Gastroesophageal sphincter (tissue), 4 donors: ENCODE measurements around the gene LRRC36. TPM values are rescaled to one million over a fixed set of nuclear protein-coding genes. Genes with fewer than 3 reads are reported as not detected.
A peak's percentile ranks its signal among the peaks of the same experiment; 100 is the strongest.

Experiments
- ATAC-seq: fragments of 150-250 bp; one replicate; pipeline ENCODE4 v1.9.1; 2016; ENCODE audit warnings: mild to moderate bottlenecking, moderate library complexity
- H3K27ac ChIP-seq, 4 donors: fragments of 200-600 bp; sonication (generic) in 3 of 4; 1 replicate in 3 of 4; 2 replicates in 1 of 4; pipeline ENCODE4 v1.5.1; 2016 to 2019
- H3K27me3 ChIP-seq: fragments of 200-600 bp; sonication (generic); one replicate; pipeline ENCODE4 v1.5.1; 2019
- H3K36me3 ChIP-seq, 2 donors: fragments of 200-600 bp; sonication (generic); one replicate each; pipeline ENCODE4 v1.5.1; 2019; ENCODE audit warnings: control low read depth in 1 of 2
- H3K4me1 ChIP-seq, 3 donors: fragments of 200-600 bp; sonication (generic); 1 replicate in 2 of 3; 2 replicates in 1 of 3; pipeline ENCODE4 v1.5.1; 2016 to 2019; ENCODE audit warnings: control low read depth in 2 of 3
- H3K4me3 ChIP-seq, 2 donors: fragments of 200-600 bp; sonication (generic); one replicate each; pipeline ENCODE4 v1.5.1; 2019; ENCODE audit warnings: mild to moderate bottlenecking in 1 of 2, moderate library complexity in 1 of 2
- H3K9me3 ChIP-seq, 3 donors: fragments of 200-600 bp; sonication (generic); one replicate each; pipeline ENCODE4 v1.5.1; 2017 to 2019; ENCODE audit warnings: control low read depth in 2 of 3
- EP300 ChIP-seq: sonication (generic); formaldehyde crosslinking; IDR thresholded peaks from one replicate; pipeline ENCODE4 v1.6.1; 2017; ENCODE audit warnings: antibody characterized with exemption, mild to moderate bottlenecking
- POLR2A ChIP-seq, 2 donors: fragments of 450-650 bp; IDR thresholded peaks; one replicate each; pipeline ENCODE4 v1.6.1; 2017; ENCODE audit warnings: antibody characterized with exemption in 2 of 2, mild to moderate bottlenecking in 2 of 2, moderate library complexity in 1 of 2
- POLR2AphosphoS5 ChIP-seq: sonication (generic); formaldehyde crosslinking; IDR thresholded peaks from one replicate; pipeline ENCODE4 v1.6.1; 2017; ENCODE audit warnings: antibody characterized with exemption
- WGBS, 2 donors: methylation state at CpG; one replicate each; pipeline ENCODE4 v1.1.5; 2018; ENCODE audit warnings: low coverage in 1 of 2; 5-methylcytosine and 5-hydroxymethylcytosine counted together
- total RNA-seq, 4 donors: library from RNA; depleted of rRNA; stranded (reverse); fragments of >200 nt; gene quantifications; one replicate each; pipeline ENCODE4 v1.1.0, GENCODE V29; 2016
- TF ChIP-seq, protein P1 (sequence below), 4 experiments: fragments of 200-600 bp in 2 of 4; fragments of 450-650 bp in 2 of 4; sonication (generic) in 1 of 4; IDR thresholded peaks; one replicate each; pipeline ENCODE4 v1.5.1; 2017 to 2019; ENCODE audit warnings: antibody characterized with exemption in 4 of 4, mild to moderate bottlenecking in 2 of 4, moderate library complexity in 2 of 4

LRRC36 gene
- total RNA-seq, 4 donors from 2014 or later = 0.27 TPM; not detected in 3

DNA sequence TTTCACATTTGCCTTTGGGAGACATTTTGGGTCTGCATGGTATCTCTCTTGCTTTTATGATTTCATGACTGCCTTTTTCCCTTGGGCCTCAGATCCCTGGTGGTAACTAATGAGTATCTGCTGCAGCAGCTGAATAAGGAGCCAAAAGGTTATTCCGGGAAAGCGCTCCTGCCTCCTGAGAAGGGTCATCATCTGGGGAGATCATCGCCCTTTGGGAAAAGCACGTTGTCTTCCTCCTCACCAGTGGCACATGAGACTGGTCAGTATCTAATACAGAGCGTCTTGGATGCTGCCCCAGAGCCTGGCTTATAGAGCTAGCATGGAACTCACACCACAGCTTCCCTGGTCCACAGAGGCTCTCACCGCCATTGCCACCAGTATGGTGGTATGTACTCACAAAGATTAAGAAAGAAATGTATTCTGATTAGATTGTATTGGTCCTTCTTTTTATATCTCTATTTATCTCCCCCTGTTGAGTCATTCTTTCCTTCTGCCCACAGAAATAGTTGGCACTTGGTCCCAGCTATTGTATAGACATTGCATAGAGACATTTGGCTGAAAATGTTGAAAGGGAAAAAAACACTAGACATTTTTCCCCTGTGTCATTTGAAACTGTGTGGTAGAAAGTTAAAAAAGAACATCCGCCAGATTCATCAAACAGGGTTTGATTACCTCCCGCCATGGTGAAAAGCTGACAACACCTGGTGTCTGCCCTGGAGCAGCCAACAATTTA, 58.3 kb downstream of the LRRC36 start:
- TF ChIP-seq, protein P1, sequence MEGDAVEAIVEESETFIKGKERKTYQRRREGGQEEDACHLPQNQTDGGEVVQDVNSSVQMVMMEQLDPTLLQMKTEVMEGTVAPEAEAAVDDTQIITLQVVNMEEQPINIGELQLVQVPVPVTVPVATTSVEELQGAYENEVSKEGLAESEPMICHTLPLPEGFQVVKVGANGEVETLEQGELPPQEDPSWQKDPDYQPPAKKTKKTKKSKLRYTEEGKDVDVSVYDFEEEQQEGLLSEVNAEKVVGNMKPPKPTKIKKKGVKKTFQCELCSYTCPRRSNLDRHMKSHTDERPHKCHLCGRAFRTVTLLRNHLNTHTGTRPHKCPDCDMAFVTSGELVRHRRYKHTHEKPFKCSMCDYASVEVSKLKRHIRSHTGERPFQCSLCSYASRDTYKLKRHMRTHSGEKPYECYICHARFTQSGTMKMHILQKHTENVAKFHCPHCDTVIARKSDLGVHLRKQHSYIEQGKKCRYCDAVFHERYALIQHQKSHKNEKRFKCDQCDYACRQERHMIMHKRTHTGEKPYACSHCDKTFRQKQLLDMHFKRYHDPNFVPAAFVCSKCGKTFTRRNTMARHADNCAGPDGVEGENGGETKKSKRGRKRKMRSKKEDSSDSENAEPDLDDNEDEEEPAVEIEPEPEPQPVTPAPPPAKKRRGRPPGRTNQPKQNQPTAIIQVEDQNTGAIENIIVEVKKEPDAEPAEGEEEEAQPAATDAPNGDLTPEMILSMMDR (IDR thresholded peaks at IDR 0.05) = no peak
- no peak for TF ChIP-seq POLR2AphosphoS5
- no peak for TF ChIP-seq POLR2A (IDR thresholded peaks at IDR 0.05)
- no peak for TF ChIP-seq EP300
- WGBS, 2 donors = 68 to 80% methylated on average over 3 to 8 of the region's 8 CpGs
- H3K27ac ChIP-seq = no peak overlapping the region
- no peaks in the 10 kb centered on the region for H3K36me3 ChIP-seq
- peaks cover 0 to 9% (median 4%) of the 10 kb centered on the region in 3 donors for H3K4me1 ChIP-seq
- H3K9me3 ChIP-seq = no peaks in the 10 kb centered on the region
- no peak overlapping the region for H3K4me3 ChIP-seq
- ATAC-seq = no peak
- no peaks in the 10 kb centered on the region for H3K27me3 ChIP-seq

DNA sequence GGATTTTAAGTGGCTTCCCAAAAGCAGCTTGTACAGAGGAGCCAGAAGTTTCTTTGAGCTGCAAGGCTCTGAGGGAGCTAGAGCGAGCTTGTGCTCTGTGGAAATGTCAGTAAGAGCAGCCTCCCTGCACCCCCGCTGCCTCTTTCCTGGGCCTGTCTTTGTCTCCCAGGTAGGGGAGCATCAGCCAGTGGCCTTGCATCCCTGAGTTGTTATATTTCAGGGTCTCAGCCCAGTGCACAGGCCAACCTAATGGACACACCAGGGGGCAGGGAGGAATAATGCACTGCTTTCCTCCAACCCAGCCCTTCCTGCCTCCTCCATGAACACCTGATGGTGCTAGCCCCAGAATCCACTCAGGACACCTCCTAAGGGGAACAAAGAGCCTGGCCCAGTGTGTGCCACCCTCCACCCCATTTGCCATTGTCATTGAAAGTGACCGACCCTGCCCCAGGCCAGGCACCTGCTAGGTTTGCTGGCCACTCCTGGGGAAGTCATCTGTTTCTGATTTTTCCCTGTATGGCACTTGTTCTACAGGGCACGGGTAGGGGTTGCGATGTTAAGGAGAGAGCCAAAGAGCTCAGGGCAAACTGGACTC, 60.3 kb downstream of the LRRC36 start:
- H3K27ac ChIP-seq = no peak overlapping the region
- no peaks in the 10 kb centered on the region for H3K36me3 ChIP-seq
- no peaks in the 10 kb centered on the region for H3K27me3 ChIP-seq
- peaks cover 0 to 29% (median 19%) of the 10 kb centered on the region in 3 donors for H3K4me1 ChIP-seq
- no peaks in the 10 kb centered on the region for H3K9me3 ChIP-seq
- WGBS, 2 donors = 100% methylated on average over 2 of the region's 5 CpGs; no CpG with 5 or more reads in 1 of the 2 donors
- H3K4me3 ChIP-seq = no peak overlapping the region
- TF ChIP-seq POLR2A (IDR thresholded peaks at IDR 0.05) (no peak), EP300 (no peak), POLR2AphosphoS5 (no peak)
- TF ChIP-seq, protein P1 (IDR thresholded peaks at IDR 0.05) = no peak
- ATAC-seq = no peak

DNA sequence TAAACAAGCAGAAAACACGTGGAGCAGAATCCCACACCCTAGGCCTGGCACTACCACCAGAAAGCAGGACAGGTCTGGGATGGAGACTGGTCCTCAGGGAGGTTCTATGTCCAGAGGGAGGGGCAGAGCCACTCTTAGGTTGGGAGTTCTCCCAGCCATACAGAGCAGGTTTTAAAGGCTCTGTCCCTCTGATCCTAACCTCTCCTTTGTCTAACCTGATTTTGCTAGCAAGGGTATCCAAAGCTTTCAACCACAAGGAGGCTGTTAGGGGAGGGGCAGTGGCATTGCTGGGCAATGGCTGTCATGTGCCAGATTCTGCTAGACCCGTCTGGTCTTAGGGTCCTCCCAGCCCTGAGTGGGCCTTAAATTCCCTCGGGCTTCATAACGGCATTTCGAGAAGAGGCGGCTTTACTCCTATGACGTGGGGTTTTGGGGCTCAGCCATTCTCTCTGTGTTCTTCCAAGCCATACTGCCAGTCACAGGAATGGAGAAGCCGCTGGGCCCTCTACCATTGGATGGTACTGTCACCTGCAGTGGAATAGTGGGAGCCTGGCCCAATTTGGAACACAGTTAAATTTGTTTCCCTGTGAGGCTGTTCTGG, 61.0 kb downstream of the LRRC36 start:
- Histone ChIP-seq H3K4me1 (peaks cover 0 to 36% (median 26%) of the 10 kb centered on the region in 3 donors), H3K9me3 (no peaks in the 10 kb centered on the region), H3K36me3 (no peaks in the 10 kb centered on the region), H3K4me3 (no peak overlapping the region), H3K27me3 (no peaks in the 10 kb centered on the region), H3K27ac (peak overlapping the region in 1 of 4 donors; percentile 19)
- WGBS, 2 donors = 70 to 71% methylated on average over 1 to 2 of the region's 8 CpGs
- TF ChIP-seq POLR2AphosphoS5 = no peak
- no peak for TF ChIP-seq POLR2A (IDR thresholded peaks at IDR 0.05)
- no peak for TF ChIP-seq EP300
- TF ChIP-seq, protein P1 (IDR thresholded peaks at IDR 0.05) = no peak
- ATAC-seq = no peak

DNA sequence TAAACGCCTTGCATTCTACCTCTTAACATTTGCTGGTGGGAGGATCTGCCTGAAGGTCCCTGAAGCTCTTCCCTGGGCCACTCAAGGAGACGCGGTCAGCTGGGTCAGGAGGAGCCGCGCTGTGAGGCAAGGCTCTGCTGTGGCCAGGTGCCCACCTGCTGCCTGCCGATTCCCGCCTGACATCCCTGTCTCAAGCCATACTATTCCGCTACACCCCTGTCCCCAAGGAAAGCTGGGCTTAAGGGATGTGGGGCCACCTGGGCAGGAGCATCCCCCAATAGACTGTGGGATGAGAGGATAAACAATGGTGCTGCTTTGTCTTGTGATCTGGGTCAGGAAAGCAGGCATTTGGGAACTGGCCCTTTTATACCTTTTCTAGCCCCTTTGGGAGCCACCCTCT, 61.6 kb downstream of the LRRC36 start:
- TF ChIP-seq POLR2AphosphoS5 (no peak), EP300 (no peak), POLR2A (IDR thresholded peaks at IDR 0.05) (no peak)
- TF ChIP-seq, protein P1 (IDR thresholded peaks at IDR 0.05) = no peak
- 57% methylated on average over 1 of the region's 8 CpGs; no CpG with 5 or more reads in 1 of the 2 donors for WGBS, 2 donors
- H3K9me3 ChIP-seq = no peaks in the 10 kb centered on the region
- H3K27me3 ChIP-seq = no peaks in the 10 kb centered on the region
- H3K4me1 ChIP-seq = peaks cover 0 to 42% (median 31%) of the 10 kb centered on the region in 3 donors
- H3K27ac ChIP-seq = peak overlapping the region in 2 of 4 donors; percentile 1 to 19
- ATAC-seq = no peak
- no peak overlapping the region for H3K4me3 ChIP-seq
- no peaks in the 10 kb centered on the region for H3K36me3 ChIP-seq
